Upper lobe of left lung (tissue), 6 donors: ENCODE results near the gene MINDY2. TPM values are rescaled to one million over a fixed set of nuclear protein-coding genes. Genes with fewer than 3 reads are reported as not detected.

ENCODE experiments used
- ATAC-seq, 2 donors: fragments of 200-7000 bp; cut with Tn5 transposase; one replicate each; pipeline ENCODE4 v1.9.1; 2022; ENCODE audit warnings: mild to moderate bottlenecking in 2 of 2, moderate library complexity in 2 of 2; ENCODE audit not compliant: low FRiP score in 2 of 2
- DNase-seq, 2 donors: peaks; one replicate each; pipeline ENCODE4 v3.0.0-alpha.2; 2019 to 2020
- H3K27ac ChIP-seq, 4 donors: fragments of 200-600 bp; sonication (generic); one replicate each; pipeline ENCODE4 v1.5.1; 2016 to 2019
- H3K27me3 ChIP-seq, 4 donors: fragments of 200-600 bp; sonication (generic); one replicate each; pipeline ENCODE4 v1.5.1; 2017 to 2019
- H3K36me3 ChIP-seq, 4 donors: fragments of 200-600 bp; sonication (generic); one replicate each; pipeline ENCODE4 v1.5.1; 2016 to 2019
- H3K4me1 ChIP-seq, 4 donors: fragments of 200-600 bp; sonication (generic); one replicate each; pipeline ENCODE4 v1.5.1; 2018 to 2019
- H3K4me3 ChIP-seq, 4 donors: fragments of 200-600 bp; sonication (generic); one replicate each; pipeline ENCODE4 v1.5.1; 2017 to 2019; ENCODE audit warnings: mild to moderate bottlenecking in 2 of 4, moderate library complexity in 1 of 4
- H3K9me3 ChIP-seq, 4 donors: fragments of 200-600 bp; sonication (generic); one replicate each; pipeline ENCODE4 v1.5.1; 2018 to 2019
- CTCF ChIP-seq, 6 experiments: fragments of 450-650 bp in 4 of 6; fragments of 200-600 bp in 2 of 6; sonication (generic) in 2 of 6; IDR thresholded peaks; one replicate each; pipeline ENCODE4 v1.5.1; 2016 to 2019; ENCODE audit warnings: antibody characterized with exemption in 6 of 6
- EP300 ChIP-seq, 4 donors: sonication (generic); formaldehyde crosslinking; IDR thresholded peaks; one replicate each; pipeline ENCODE4 v1.5.1; 2017; ENCODE audit warnings: antibody characterized with exemption in 4 of 4, control low read depth in 2 of 4
- POLR2A ChIP-seq, 4 donors: fragments of 450-650 bp; IDR thresholded peaks; one replicate each; pipeline ENCODE4 v1.5.1; 2016 to 2017; ENCODE audit warnings: antibody characterized with exemption in 4 of 4, mild to moderate bottlenecking in 2 of 4
- POLR2AphosphoS5 ChIP-seq, 2 donors: sonication (generic); formaldehyde crosslinking; IDR thresholded peaks; one replicate each; pipeline ENCODE4 v1.5.1; 2017; ENCODE audit warnings: antibody characterized with exemption in 2 of 2
- WGBS, 2 donors: methylation state at CpG; one replicate each; pipeline ENCODE4 v1.1.5; 2017 to 2018; 5-methylcytosine and 5-hydroxymethylcytosine counted together
- total RNA-seq, 6 donors: library from RNA; depleted of rRNA in 4 of 6; stranded (reverse); fragments of >200 nt in 4 of 6; gene quantifications; one replicate each; pipeline versions ENCODE4 v1.1.0 to v1.2.1, GENCODE V29; 2016 to 2021
- donor health status: DM: no; HTN: no; CAD: no; lungs with moderate emphysema.
- donor health status: DM: no; HTN: yes; CAD: no; lungs with severe emphysema.

MINDY2 gene
- total RNA-seq, 6 donors from 2014 or later = 20.5 to 38.5 (median 29.9) TPM

DNA sequence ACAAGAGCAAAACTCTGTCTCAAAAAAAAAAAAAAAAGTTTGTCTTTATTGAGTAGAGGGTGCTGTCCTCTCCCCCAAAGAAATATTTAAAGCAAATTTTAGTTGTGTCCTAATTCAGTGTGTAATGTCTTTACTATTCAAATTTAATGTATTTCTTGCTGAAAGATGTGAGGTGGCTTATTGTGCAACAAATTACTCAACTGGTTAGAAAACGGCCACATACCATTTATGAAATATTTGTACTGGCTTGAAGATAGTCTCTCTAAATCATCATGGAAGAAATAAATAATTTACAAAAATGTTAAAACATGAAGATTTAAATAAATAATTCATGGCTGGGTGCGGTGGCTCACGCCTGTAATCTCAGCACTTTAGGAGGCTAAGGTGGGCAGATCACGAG is 99.3 kb downstream of the MINDY2 start:
- H3K36me3 ChIP-seq = no peaks in the 10 kb centered on the region
- ATAC-seq (no peak), DNase-seq (no peak)
- WGBS, 2 donors = 75 to 87% methylated on average over 4 of the region's 4 CpGs
- H3K9me3 ChIP-seq = no peaks in the 10 kb centered on the region
- TF ChIP-seq EP300 (IDR thresholded peaks at IDR 0.05) (no peak), POLR2AphosphoS5 (IDR thresholded peaks at IDR 0.05) (no peak), CTCF (IDR thresholded peaks at IDR 0.05) (no peak), POLR2A (IDR thresholded peaks at IDR 0.05) (no peak)
- H3K27me3 ChIP-seq = no peaks in the 10 kb centered on the region
- H3K27ac ChIP-seq = no peak overlapping the region
- no peaks in the 10 kb centered on the region for H3K4me1 ChIP-seq
- no peak overlapping the region for H3K4me3 ChIP-seq

DNA sequence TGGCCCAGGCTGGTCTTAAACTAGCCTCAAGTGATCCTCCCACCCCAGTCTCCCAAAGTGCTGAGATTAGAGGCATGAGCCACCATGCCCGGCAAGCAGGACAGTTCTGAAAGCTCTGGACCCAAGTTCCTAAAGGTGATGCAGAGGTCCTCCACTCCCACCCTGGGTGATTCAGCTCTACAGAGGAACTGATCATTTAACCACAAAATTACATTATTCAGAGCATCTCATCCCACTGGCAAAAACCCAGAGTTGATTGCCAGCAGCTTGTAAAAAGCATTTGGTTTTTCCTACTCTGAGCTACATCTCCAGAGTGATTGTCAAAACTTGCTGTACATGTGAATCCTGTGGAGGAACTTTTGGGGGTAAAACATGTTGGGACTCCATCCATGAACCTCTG is 102.2 kb downstream of the MINDY2 start:
- H3K27ac ChIP-seq = no peak overlapping the region
- no peaks in the 10 kb centered on the region for H3K27me3 ChIP-seq
- H3K36me3 ChIP-seq = peaks cover 0 to 14% (median 6%) of the 10 kb centered on the region in 4 donors
- H3K4me3 ChIP-seq = no peak overlapping the region
- no peaks in the 10 kb centered on the region for H3K4me1 ChIP-seq
- DNase-seq = no peak
- no peaks in the 10 kb centered on the region for H3K9me3 ChIP-seq
- 56 to 100% methylated on average over 1 of the region's 1 CpG for WGBS, 2 donors
- no peak for TF ChIP-seq CTCF (IDR thresholded peaks at IDR 0.05)
- TF ChIP-seq EP300 (IDR thresholded peaks at IDR 0.05) = no peak
- no peak for TF ChIP-seq POLR2A (IDR thresholded peaks at IDR 0.05)
- TF ChIP-seq POLR2AphosphoS5 (IDR thresholded peaks at IDR 0.05) = no peak
- ATAC-seq = peak in 1 of 2 donors; percentile 68

- TF ChIP-seq POLR2AphosphoS5 (IDR thresholded peaks at IDR 0.05) = no peak
- TF ChIP-seq EP300 (IDR thresholded peaks at IDR 0.05) = no peak
- no peak for TF ChIP-seq POLR2A (IDR thresholded peaks at IDR 0.05)
- no peak for TF ChIP-seq CTCF (IDR thresholded peaks at IDR 0.05)
Observed at GRCh38 chr15:58875343-58875742, 104.2 kb downstream of the MINDY2 start.

GRCh38 chr15:58876306-58877106 is 105.4 kb downstream of the MINDY2 start:
- TF ChIP-seq POLR2A (IDR thresholded peaks at IDR 0.05) (no peak), EP300 (IDR thresholded peaks at IDR 0.05) (no peak), POLR2AphosphoS5 (IDR thresholded peaks at IDR 0.05) (no peak), CTCF (IDR thresholded peaks at IDR 0.05) (no peak)
- DNase-seq = no peak
- 80 to 83% methylated on average over 7 of the region's 7 CpGs for WGBS, 2 donors
- no peaks in the 10 kb centered on the region for H3K9me3 ChIP-seq
- H3K36me3 ChIP-seq = peaks cover 5 to 46% (median 37%) of the 10 kb centered on the region in 4 donors
- H3K4me1 ChIP-seq = no peaks in the 10 kb centered on the region
- H3K27ac ChIP-seq = no peak overlapping the region
- no peak for ATAC-seq
- no peaks in the 10 kb centered on the region for H3K27me3 ChIP-seq
- H3K4me3 ChIP-seq = no peak overlapping the region

More at GRCh38 chr15:58875343-58875742, 104.2 kb downstream of the MINDY2 start:
- H3K36me3 ChIP-seq = peaks cover 5 to 34% (median 25%) of the 10 kb centered on the region in 4 donors
- DNase-seq (no peak), ATAC-seq (no peak)
- no peaks in the 10 kb centered on the region for H3K27me3 ChIP-seq
- H3K9me3 ChIP-seq = no peaks in the 10 kb centered on the region
- H3K27ac ChIP-seq = no peak overlapping the region
- no peaks in the 10 kb centered on the region for H3K4me1 ChIP-seq
- H3K4me3 ChIP-seq = no peak overlapping the region
